ENCODE measurements around the gene JMJD7.

Gene JMJD7

DNA sequence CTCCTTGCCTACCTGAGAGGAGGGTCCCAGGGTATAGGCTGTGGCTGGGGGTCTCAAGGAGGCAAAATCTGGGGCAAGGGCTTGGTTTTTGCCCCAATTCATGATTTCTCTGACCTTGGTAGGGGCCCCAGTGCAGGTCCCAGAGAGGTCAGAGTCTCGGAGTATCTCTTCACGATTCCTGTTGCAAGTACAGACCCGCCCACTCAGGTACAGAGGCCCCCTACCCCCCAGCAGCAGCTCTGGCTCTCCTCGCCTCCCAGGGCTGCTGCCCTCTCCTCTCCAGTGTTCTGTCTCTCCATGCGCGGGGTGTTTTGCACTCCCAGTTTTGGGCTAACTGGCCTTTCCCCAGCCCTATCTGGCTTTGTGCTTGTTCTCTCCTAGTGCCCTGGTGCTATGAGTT lies 5.4 kb upstream of the JMJD7 start:
- no peak overlapping the region for H3K4me3 ChIP-seq (ENCODE audit: low read length)
- no peak for DNase-seq (ENCODE audit: low read depth)
- TF ChIP-seq, protein P1, sequence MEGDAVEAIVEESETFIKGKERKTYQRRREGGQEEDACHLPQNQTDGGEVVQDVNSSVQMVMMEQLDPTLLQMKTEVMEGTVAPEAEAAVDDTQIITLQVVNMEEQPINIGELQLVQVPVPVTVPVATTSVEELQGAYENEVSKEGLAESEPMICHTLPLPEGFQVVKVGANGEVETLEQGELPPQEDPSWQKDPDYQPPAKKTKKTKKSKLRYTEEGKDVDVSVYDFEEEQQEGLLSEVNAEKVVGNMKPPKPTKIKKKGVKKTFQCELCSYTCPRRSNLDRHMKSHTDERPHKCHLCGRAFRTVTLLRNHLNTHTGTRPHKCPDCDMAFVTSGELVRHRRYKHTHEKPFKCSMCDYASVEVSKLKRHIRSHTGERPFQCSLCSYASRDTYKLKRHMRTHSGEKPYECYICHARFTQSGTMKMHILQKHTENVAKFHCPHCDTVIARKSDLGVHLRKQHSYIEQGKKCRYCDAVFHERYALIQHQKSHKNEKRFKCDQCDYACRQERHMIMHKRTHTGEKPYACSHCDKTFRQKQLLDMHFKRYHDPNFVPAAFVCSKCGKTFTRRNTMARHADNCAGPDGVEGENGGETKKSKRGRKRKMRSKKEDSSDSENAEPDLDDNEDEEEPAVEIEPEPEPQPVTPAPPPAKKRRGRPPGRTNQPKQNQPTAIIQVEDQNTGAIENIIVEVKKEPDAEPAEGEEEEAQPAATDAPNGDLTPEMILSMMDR (conservative IDR thresholded peaks at IDR 0.05; ENCODE audit: low read length): no peak

DNA sequence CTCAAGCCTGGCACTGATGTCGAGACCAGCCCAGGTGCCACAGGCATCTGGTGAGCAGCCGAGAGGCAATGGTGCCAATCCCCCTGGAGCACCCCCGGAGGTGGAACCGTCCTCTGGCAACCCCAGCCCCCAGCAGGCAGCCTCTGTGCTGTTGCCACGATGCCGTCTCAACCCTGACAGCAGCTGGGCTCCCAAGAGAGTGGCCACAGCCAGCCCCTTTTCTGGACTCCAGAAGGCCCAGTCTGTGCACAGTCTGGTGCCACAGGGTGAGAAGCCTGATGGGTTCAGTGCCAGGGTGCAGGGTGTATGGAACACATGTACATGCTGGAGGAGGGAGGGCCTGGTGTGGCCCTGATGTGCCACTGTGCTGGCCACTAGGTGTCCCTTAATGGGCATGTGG lies 4.9 kb upstream of the JMJD7 start:
- no peak for DNase-seq (ENCODE audit: low read depth)
- H3K4me3 ChIP-seq (ENCODE audit: low read length): no peak overlapping the region
- TF ChIP-seq, protein P1 (conservative IDR thresholded peaks at IDR 0.05; ENCODE audit: low read length): no peak

DNA sequence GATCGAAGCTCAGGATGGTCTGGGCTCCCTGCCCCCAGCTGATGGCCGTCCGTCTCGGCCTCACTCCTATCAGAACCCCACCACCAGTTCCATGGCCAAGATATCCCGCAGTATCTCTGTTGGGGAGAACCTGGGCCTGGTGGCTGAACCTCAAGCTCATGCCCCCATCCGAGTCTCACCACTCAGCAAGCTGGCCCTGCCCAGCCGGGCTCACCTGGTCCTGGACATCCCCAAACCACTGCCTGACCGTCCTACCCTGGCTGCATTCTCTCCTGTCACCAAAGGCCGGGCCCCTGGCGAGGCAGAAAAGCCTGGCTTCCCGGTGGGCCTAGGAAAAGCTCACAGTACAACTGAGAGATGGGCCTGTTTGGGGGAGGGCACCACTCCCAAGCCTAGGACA lies 4.4 kb upstream of the JMJD7 start:
- TF ChIP-seq, protein P1 (conservative IDR thresholded peaks at IDR 0.05; ENCODE audit: low read length): no peak
- no peak overlapping the region for H3K4me3 ChIP-seq (ENCODE audit: low read length)
- DNase-seq (ENCODE audit: low read depth): no peak

DNA sequence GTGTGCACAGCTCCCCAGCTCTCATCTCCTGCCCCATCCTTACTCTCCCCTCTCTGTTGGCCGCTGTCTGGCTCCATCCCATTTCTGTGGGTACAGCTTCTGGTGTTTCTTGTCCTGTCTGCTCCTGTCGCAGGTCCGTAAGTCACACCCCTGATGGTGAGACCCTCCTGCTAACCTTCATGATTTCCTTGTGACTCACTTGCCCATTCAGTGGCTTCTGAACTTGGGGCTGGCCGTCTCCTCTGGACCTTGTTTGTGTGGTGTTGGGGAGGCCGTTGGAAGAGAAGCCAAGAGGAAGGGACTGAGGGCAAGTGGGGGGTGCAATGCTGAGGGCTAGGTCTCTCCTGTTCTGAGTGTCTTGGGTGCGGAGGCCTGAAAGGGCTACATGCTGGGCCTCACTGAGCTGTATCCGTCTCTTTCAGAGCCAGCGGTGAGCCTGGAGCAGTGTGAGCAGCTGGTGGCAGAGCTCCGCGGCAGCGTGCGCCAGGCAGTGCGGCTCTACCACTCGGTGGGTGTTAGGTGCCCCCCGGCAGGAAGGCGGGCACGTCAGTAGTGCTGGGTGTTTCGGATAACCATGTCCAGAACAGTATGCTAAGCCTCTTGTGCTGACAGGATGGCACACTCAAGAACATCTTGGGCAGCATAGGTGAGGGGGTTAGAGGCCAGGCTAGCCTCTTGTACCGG lies 3.7 kb upstream of the JMJD7 start:
- DNase-seq (ENCODE audit: low read depth): no peak
- TF ChIP-seq, protein P1 (conservative IDR thresholded peaks at IDR 0.05; ENCODE audit: low read length): no peak
- no peak overlapping the region for H3K4me3 ChIP-seq (ENCODE audit: low read length)

DNA sequence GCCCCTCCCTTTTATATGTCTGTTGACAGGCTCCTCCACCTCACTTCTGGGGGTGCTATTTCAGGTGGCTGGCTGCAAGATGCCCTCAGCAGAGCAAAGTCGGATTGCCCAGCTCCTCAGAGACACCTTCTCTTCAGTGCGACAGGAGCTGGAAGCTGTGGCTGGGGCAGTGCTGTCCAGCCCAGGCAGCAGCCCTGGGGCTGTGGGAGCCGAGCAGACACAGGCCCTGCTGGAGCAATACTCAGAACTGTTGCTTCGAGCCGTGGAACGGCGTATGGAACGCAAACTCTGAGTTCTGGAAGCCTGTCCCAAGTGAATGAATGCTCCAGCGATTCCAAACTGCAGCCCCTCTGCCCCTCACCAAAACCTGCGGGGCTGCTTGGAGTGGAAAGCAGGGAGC lies 2.7 kb upstream of the JMJD7 start:
- no peak for DNase-seq (ENCODE audit: low read depth)
- H3K4me3 ChIP-seq (ENCODE audit: low read length): no peak overlapping the region
- TF ChIP-seq, protein P1 (conservative IDR thresholded peaks at IDR 0.05; ENCODE audit: low read length): no peak

DNA sequence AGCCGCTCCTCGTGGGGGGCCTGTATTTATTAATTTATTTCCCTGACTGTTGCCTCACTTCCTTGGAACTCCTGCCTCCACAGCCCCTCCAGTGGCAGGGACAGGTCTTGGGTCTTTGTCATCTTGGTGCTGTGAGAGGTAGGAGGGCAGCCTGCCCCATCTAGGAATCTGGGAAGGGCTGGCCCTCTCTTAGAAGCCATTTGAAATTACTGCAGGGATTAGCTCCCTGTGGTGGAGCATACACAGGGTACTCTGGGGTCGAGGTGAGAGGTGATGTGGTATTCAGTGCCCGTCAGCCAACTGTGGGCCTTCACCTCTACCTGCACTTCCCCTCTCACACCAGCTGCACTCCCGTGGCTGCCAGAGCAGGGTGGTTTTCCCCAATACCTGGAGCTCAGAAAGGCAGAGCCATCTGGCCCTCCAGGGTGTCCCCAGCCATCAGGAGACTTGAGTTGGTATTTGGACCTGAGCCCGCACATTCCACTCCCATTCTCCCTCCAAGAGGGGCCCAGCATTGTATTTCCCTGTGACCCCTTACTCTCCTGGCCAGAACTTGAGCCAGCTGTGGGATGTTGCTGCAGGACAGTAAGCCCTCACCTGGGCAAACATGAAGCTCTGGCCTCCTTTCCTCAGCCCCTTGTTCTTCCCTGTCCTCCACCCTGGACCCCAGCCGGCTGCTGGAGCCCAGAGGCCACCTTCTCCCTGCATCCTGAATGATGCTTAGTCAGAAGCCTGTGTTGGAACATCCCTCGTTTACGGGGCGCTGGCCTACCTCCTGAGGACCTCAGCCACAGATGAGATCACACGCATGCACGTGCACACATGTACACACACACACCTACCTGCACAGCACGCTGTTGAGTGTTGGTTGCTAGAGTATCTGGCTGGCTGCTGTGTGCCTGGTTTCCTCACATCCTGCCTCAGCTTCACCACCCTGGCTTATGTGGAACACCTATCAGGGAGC lies 2.0 kb upstream of the JMJD7 start:
- no peak overlapping the region for H3K4me3 ChIP-seq (ENCODE audit: low read length)
- TF ChIP-seq, protein P1 (conservative IDR thresholded peaks at IDR 0.05; ENCODE audit: low read length): no peak
- DNase-seq (ENCODE audit: low read depth): no peak

All from AG10803 (cell line).